Upper lobe of left lung (tissue), 4 donors: ENCODE data around the gene LHX3.

ENCODE experiments used
- POLR2A ChIP-seq, 4 donors: fragments of 450-650 bp; IDR thresholded peaks; one replicate each; pipeline ENCODE4 v1.5.1; 2016 to 2017; ENCODE audit warnings: antibody characterized with exemption in 4 of 4, mild to moderate bottlenecking in 2 of 4
- TF ChIP-seq, protein P1 (sequence below), 6 experiments: fragments of 450-650 bp in 4 of 6; fragments of 200-600 bp in 2 of 6; sonication (generic) in 2 of 6; IDR thresholded peaks; one replicate each; pipeline ENCODE4 v1.5.1; 2016 to 2019; ENCODE audit warnings: antibody characterized with exemption in 6 of 6

- TF ChIP-seq, protein P1, sequence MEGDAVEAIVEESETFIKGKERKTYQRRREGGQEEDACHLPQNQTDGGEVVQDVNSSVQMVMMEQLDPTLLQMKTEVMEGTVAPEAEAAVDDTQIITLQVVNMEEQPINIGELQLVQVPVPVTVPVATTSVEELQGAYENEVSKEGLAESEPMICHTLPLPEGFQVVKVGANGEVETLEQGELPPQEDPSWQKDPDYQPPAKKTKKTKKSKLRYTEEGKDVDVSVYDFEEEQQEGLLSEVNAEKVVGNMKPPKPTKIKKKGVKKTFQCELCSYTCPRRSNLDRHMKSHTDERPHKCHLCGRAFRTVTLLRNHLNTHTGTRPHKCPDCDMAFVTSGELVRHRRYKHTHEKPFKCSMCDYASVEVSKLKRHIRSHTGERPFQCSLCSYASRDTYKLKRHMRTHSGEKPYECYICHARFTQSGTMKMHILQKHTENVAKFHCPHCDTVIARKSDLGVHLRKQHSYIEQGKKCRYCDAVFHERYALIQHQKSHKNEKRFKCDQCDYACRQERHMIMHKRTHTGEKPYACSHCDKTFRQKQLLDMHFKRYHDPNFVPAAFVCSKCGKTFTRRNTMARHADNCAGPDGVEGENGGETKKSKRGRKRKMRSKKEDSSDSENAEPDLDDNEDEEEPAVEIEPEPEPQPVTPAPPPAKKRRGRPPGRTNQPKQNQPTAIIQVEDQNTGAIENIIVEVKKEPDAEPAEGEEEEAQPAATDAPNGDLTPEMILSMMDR (IDR thresholded peaks at IDR 0.05), result no peak
- no peak for TF ChIP-seq POLR2A (IDR thresholded peaks at IDR 0.05)
Measured at GRCh38 chr9:136187683-136188586, 17.0 kb downstream of the LHX3 start.
